Measurements from ENCODE around the gene DBX1. TPM values are rescaled to one million over a fixed set of nuclear protein-coding genes. Genes with fewer than 3 reads are reported as not detected.

Gene DBX1
- total and polyA plus RNA-seq, 12 donors, result not detected

DNA sequence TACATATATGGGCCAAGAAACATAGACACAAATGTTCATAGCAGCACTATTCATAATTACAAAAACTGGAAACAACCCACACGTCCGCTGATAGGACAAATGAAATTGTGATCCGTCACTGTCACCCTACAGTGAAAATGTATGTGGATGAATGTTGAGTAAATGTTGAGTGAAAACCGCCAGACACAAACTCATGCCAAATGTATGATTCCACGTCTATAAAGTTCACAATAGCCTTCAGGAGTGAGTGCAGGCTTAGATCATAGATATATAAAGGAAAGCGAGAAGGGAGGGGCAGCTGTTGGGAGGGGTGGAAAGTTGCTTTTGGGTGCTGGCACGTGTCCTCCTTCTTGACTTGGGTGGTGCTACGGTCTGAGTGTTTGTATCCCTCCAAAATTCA lies 33.6 kb downstream of the DBX1 start:
- H3K27me3 ChIP-seq, result peaks cover 0 to 5% (median 0%) of the 10 kb centered on the region in 7 donors
- TF ChIP-seq, protein P1, sequence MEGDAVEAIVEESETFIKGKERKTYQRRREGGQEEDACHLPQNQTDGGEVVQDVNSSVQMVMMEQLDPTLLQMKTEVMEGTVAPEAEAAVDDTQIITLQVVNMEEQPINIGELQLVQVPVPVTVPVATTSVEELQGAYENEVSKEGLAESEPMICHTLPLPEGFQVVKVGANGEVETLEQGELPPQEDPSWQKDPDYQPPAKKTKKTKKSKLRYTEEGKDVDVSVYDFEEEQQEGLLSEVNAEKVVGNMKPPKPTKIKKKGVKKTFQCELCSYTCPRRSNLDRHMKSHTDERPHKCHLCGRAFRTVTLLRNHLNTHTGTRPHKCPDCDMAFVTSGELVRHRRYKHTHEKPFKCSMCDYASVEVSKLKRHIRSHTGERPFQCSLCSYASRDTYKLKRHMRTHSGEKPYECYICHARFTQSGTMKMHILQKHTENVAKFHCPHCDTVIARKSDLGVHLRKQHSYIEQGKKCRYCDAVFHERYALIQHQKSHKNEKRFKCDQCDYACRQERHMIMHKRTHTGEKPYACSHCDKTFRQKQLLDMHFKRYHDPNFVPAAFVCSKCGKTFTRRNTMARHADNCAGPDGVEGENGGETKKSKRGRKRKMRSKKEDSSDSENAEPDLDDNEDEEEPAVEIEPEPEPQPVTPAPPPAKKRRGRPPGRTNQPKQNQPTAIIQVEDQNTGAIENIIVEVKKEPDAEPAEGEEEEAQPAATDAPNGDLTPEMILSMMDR (IDR thresholded peaks at IDR 0.05), result no peak
- intact Hi-C loops (cut with DNase I), result loop anchor here in 7 of 10 donors (5.0 to 10.0 kb wide), 4 partner anchors 169 to 488 kb away; no protein-coding TSS in a partner anchor
- no peak for DNase-seq
- WGBS, 2 donors, result 85 to 89% methylated on average over 8 of the region's 8 CpGs
- H3K27ac ChIP-seq, result no peak overlapping the region
- no peak for ATAC-seq
- peaks cover 0 to 2% (median 1%) of the 10 kb centered on the region in 9 donors for H3K4me1 ChIP-seq
- H3K9me3 ChIP-seq, result no peaks in the 10 kb centered on the region
- H3K36me3 ChIP-seq, result no peaks in the 10 kb centered on the region
- no peak overlapping the region for H3K4me3 ChIP-seq

DNA sequence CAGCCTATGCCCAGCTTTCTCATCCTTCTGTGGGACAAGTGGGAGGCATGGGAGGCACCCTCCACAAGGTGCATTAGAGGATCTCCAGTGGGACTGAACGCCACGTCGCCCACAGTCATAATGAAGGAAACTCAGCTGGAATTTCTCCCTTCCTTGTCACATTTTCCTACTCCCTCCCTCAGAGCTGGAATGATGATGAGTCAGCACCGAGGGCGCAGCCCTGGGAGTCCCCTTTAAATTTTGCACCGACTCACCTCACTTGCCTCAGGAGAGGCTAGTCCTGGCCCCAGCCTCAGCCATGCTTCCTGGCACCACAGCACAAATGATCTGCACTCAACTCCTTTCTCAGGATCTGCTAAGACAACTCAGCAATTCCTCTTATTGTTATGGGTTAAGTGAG lies 34.3 kb downstream of the DBX1 start:
- Histone ChIP-seq H3K36me3 (no peaks in the 10 kb centered on the region), H3K4me1 (no peaks in the 10 kb centered on the region), H3K27me3 (no peaks in the 10 kb centered on the region), H3K4me3 (no peak overlapping the region), H3K9me3 (no peaks in the 10 kb centered on the region), H3K27ac (no peak overlapping the region)
- no peak for ATAC-seq
- TF ChIP-seq, protein P1 (IDR thresholded peaks at IDR 0.05), result no peak
- 72 to 81% methylated on average over 6 of the region's 6 CpGs for WGBS, 2 donors
- intact Hi-C loops (cut with DNase I), result loop anchor here in 7 of 10 donors (5.0 to 10.0 kb wide), 4 partner anchors 169 to 489 kb away; no protein-coding TSS in a partner anchor
- no peak for DNase-seq

DNA sequence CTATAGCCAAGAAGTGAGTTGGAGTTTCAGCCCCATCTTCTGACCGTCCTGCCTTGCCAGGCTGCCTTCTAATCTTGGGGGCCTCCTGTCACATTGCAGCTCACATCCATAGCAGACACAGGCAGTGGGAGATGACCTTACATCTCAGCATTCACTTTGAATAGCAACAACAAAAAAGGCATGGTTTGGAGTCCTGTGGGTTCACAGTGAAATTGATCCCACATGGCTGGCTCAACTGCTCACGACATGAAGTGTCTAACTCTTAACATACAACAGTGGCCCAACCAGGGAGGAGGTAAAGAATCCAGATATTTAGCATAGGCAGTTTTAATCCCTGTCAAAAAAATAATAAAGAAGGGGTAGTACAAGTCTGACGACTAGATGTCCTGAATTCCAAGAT lies 38.1 kb downstream of the DBX1 start:
- ATAC-seq, result no peak
- no peak for DNase-seq
- TF ChIP-seq, protein P1 (IDR thresholded peaks at IDR 0.05), result no peak
- Histone ChIP-seq H3K9me3 (no peaks in the 10 kb centered on the region), H3K4me1 (no peaks in the 10 kb centered on the region), H3K27ac (no peak overlapping the region), H3K36me3 (peaks cover 0 to 36% (median 13%) of the 10 kb centered on the region in 9 donors), H3K4me3 (no peak overlapping the region), H3K27me3 (no peaks in the 10 kb centered on the region)
- intact Hi-C loops (cut with DNase I), result loop anchor here in 1 of 10 donors (10.0 kb wide), 1 partner anchor 493 kb away; no protein-coding TSS in a partner anchor
- WGBS, 2 donors, result 81 to 85% methylated on average over 3 of the region's 3 CpGs

DNA sequence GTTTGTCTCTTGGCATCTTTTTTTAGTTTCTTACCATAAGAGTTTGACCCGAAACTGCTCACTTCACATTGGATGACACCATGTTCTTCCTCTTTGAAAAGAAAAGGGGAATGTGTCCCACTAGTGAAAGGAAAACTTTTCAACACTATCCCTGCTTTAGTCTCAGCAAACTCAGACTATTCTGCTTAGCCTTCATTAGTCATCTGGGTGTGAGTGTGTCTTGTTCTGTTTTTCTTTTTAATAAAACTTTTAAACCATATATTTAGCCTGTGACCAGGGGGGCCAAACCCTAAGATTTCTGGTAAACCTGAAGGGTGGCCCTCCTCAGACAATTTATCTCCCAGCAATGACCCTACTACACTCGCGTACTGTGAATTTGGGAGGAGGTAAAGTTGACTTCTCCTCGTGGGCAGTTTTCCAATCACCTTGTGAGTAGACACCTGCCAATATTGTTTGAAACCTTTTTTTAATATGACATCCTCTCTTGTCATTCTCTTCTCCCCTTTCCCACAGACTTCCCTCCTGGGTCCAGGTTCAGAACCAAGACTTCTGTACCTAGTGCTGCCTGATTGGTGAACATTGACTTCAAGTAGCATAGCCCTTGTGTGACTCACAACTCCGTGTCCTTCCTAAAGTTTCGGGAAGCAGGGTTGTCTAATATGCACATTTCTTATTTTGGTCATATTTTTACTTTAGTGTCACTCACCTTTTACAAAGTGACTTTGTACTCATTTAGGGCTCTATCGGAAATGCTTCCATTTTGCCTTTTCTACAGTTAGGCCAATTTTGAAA lies 39.9 kb downstream of the DBX1 start:
- Histone ChIP-seq H3K9me3 (no peaks in the 10 kb centered on the region), H3K27me3 (no peaks in the 10 kb centered on the region), H3K27ac (no peak overlapping the region), H3K4me1 (no peaks in the 10 kb centered on the region), H3K4me3 (no peak overlapping the region), H3K36me3 (peaks cover 0 to 54% (median 13%) of the 10 kb centered on the region in 9 donors)
- DNase-seq, result no peak
- ATAC-seq, result no peak
- TF ChIP-seq, protein P1 (IDR thresholded peaks at IDR 0.05), result no peak
- 93 to 96% methylated on average over 7 of the region's 7 CpGs for WGBS, 2 donors
- intact Hi-C loops (cut with DNase I), result loop anchor here in 1 of 10 donors (10.0 kb wide), 1 partner anchor 494 kb away; no protein-coding TSS in a partner anchor
